KG1 (cell line): ENCODE results near the gene PLB1.

Source experiments
- DNase-seq: peaks from one replicate; lab custom pipeline; 2025; lab: John Stamatoyannopoulos, UW

PLB1 gene

DNA sequence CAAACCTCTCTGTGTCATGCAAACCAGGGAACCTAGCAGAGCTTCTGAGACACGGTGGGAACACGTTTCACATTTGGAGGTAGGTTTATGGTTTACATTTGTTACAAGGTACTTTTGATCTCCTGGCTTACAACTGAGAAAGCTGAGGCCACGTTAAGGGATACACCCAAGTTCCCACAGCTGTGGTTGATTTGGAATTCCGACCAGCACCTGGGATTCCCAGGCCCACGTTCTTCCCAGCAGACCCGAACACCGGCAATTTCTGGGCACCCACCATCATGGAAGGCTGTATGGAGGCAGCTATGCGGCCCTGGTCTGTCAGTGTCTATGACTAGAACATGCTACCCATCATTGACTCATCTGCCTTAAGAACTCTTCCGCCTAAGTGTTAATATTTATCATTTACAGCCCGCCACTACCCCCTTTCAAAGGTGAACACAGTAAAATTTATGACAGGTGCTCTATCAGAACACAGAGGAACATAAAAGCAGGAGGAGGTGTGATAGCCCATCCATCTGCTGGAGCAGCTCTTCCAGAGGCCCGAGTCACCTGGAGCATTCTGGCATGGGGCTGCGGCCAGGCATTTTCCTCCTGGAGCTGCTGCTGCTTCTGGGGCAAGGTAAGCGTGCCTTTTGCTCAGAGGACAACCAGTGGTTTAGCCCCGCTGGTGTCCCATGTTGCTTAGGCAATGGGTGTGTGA, at the start of gene PLB1:
Gene PLB1 (plus strand): TSS at position 510 of the 700 bp plus-strand sequence. CDS start 55 bp downstream, at position 565.
- DNase-seq, result no peak

DNA sequence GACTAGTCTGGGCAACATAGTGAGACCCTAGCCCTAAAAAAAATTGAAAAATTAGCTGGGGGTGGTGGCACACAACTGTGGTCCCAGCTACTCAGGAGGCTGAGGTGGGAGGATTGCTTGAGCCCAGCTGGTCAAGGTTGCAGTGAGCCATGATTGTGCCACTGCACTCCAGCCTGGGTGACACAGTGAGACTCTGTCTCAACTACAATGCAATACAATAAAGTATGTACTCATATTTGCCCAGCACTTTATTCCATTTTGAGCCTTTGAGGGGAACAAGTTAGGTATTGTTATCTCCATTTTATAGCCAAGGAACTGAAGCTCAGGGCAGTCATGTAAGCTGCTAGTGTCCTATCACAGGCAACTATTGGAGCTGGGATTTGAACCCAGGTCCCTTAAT, 49.3 kb upstream of the PLB1 start:
- DNase-seq, result no peak

- DNase-seq, result no peak
Observed at GRCh38 chr2:28447086-28447485, 48.8 kb upstream of the PLB1 start.

DNA sequence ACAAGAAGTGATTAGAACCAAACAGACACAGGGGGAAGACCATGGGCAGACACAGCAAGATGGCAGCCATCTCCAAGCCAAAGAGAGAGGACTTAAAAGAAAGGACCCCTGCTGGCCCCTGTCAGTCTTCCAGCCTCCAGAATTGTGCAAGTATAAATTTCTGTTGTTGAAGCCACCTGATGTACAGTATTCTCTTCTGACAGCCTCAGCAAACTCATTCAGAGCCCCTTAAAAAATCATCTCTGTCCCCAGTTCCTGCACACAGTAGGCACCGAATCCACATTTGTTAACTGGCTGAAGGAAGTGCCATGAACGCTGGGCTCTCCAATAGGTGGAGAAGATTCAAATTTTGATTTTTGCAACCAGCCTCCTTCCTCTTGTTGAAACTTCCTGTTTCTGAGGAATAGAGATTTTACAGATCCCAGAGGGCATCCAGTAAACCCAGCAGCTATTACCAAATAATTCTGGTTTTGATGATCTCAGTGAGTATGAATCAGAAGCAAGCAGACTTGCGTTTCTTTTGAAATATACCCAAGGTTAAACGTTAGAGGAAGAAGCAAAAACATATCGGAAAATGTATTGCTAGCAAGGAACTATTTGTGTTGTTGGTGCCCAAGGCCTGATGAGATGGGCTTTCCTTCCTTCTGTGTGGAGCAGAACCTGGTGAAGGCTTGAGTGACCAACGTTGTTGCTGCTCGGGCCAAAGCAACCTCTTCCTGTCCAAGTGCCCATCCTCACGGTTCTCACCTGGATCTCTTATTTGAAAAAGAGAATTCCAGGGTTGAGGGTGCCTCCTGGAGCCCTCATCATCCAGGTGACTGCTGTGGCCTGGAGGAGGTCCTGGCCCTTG, 47.7 kb upstream of the PLB1 start:
- DNase-seq, result no peak

GRCh38 chr2:28448793-28449100, 47.1 kb upstream of the PLB1 start:
- no peak for DNase-seq

DNA sequence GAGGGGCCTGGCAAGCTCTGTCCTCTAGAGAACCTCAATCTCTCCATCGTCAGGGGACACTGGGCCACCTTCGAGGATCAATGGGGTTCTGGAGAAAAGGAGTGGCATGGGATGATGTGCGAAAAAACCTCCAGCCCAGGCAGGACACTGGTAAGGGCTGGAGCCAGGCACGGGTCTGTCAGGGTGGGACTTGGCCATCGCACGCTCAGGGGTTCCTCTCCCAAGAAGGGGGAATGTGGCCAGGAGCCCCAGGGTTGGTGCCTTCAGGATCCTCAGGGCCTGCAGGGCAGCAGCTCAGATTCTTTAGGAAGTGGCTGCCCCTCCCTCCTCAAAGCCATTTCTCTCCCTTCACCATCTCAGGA, 46.8 kb upstream of the PLB1 start:
- no peak for DNase-seq

GRCh38 chr2:28449488-28450395, 46.1 kb upstream of the PLB1 start:
- no peak for DNase-seq

DNA sequence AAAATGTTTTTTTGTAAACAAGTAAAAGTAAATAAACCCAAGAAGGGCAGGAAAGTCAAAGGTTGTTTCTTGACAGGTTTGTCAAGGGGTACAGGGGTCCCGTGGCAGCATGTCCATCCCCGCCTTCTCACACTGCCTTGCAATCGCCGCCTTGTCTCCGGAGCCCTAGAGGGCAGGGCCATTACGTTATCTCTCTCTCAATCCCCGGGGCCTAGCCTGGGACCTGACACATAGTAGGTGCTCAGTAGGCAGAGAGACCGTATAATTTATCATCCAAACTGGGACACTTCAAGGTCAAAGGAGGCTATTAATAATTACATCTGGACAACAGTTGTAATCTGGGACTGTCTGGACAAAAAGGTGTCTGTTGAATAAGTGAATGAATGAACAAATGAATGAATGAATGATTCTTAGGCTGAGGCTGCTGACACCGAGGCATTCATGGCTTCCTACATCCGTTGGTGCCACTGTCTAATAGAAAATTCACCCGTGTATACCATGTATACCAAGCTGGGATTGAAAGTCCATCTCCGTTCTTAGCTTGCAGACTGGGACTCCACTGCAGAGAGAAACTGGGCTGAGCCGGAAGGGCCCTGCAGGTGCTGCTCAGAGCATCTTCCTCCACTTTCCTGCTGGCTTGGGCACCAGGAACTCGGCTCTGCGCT, 44.8 kb upstream of the PLB1 start:
- DNase-seq, result no peak

GRCh38 chr2:28451793-28452533, 43.9 kb upstream of the PLB1 start:
- DNase-seq, result no peak

DNA sequence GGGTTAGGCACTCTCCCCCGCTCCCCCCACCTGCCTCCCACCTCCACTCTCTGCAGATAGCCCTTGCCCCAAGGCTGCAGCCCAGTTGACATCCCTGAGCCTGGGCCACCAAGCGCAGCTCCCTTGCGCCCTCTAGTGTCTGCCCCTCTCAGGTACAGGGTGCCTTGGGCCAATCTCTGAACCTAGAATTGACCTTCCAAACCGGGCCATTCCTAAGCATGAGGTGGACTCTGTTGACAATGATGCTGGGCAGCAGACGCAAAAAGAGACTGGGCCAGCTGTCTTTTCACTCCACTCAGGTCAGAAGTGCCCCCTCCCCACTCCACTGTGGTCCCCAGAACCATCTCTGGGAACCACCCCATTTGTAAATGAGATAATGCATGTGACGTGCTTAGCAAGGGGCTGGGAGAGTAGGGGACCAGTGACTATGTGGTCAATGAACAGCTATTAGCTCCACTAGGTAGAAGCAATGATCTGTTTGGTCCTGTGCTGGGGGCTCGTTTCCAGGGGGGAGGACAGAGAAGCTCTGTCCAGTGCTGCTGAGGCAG, 43.3 kb upstream of the PLB1 start:
- DNase-seq, result peak; percentile 42

- DNase-seq, result no peak
Observed at GRCh38 chr2:28453396-28453795, 42.5 kb upstream of the PLB1 start.

DNA sequence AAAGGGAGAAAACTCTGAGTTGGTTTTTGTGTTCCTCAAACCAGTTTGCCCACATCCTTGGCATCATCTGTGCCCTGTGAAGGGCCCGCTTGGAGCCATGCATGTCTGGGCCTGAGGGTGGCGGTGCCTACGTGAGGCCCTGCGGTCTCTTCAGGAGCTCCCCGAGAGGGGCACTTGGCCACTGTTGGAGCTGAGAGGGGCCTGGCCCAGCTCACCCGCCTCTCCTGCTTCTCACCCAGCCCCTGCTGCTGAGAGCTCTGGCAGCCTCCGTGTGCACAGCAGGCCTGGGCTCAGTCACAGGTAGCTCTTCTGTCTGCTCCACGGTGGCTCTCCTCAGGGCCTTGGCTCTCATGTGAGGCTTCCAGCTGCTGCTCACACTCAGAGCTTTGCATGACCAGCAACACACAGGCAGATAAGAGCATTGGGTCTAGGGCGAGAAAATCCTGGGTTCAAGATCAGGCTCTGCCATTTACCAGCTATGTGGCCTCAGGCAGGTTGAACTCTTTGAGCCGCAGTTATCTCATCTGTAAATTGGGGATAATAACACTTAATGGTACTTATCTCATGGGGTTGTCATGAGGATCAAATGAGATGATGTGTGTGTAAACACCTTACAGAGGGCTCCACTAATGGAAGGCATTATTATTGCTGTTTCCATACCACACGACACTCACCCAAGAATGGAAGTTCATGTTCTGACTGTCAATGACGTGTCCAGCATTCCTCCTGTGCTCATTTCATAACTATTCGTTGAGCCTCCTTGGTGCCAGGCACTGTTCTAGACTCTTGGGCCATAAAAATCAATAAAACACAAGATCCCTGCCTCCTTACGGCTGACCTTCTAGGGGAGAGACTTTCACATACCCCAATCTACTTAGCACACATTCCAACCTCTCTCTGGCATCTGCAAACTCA, 41.6 kb upstream of the PLB1 start:
- no peak for DNase-seq

DNA sequence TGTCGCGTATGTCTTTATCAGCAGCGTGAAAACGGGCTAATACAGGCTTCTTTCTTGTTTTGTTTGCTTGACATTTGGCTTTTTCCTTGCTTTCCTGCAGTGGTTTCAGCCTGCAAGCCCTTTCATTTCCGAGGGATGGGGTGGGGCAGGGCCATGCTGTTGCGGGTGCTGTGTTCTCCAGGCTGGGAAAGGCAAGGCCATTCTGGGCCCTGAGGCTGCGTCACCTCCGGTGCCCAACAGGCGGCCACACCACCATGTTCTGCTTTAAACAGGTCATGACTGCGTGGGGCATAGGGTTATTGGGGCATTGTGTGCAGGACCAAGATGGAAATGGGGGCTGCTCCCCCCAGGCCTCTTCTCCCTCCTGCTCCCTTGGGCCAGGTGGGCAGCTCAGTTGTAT, 38.6 kb upstream of the PLB1 start:
- DNase-seq, result no peak

- DNase-seq, result no peak
Observed at GRCh38 chr2:28461056-28461455, 34.8 kb upstream of the PLB1 start.

- DNase-seq, result no peak
Observed at GRCh38 chr2:28462122-28462521, 33.7 kb upstream of the PLB1 start.

DNA sequence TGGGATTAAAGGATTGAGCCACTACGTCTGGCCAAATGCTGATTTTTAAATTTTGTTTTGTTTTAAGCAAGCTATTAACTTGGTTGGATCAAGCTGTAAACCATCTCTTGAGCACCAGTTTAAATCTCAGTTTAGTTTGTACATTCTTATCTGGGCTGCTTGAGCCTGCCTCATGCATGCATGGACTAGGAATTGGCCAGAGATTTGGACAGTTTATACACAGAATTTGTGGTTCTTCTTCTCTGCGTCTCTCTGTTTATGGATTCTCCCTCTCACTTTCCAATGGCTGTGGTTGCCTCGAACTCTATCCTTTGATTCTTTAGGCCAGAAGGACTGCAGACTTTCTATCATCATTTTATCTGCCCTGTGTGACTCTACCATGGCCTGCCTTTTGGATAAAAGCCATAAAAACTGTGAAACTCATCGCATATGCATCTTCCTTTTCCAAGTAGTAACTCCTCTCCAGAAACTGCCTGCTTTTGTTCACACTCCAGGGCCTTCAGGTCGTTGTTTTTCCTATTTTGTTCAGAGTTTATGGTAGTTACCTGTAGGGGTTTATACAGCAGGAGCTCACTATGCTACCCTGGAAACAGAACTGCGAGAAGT, 32.5 kb upstream of the PLB1 start:
- no peak for DNase-seq

DNA sequence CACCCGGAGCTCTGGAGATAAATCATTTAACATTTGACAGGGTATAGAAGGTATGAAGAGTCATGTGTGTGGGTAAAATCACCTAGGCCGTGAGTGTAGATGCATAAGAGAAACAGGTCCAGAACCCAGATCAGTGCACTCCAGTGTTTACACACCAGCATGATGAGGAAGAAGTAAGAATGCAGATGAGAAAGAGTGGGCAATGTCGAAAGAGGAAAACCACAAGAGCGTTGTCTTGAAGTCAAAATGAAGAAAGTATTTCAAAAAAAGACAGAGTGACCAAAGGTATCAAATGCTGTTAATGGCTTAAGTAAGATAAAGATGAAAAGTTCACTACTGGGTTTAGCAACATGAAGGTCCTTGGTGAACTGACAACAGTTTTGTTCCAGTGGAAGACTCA, 32.0 kb upstream of the PLB1 start:
- DNase-seq, result peak; percentile 40

DNA sequence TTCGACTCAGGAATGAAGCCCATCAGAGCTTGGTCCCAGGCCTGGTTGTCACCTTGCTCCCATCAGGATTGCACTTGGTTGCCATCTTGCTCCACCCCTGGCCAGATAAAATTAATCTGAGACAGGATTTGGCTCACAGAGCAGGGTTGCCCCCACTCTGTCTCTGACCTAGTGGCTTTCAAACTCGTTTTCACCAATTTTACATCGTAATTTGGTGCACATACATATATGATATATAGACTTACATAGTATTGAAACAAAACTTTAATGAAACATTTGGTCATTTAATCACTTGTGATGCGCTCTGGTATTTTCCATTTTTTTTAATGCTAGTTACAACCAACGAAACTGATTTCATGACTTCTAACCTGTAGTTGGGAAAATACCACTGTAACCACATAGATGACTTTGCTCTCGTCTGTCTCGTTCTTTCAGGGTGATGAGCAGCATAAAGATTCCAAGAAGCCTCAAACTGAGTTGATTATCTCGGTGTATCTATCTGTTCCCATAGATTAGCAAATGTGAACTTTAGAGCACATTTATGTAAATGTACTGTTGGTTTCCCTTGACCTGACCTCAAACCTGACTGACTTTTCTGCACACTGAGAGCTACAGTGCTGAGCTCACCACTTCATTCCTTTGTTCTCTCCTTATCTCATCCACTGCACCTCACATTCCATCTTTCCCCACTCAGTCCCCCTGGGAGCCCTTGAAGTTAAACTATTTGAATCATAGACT, 30.5 kb upstream of the PLB1 start:
- DNase-seq, result no peak

DNA sequence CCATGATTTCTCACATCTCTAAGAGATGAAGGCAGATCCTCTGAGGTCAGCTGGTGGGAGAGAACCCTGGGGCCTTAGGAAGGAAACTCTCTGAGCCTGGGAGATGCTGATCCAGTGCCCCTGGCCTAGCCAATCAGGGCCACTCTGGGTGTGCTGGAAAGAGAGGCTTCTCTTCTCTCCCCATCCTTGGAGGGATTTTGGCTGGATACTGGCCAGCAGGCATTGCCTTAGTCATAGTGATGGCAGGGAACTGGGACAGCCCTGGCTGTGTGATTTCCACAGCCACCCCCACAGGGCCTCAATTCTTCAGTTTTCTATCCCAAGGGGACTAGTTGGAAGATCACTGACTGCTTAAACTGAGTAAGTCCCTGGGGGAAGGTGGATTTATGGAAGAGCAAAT, 26.6 kb upstream of the PLB1 start:
- no peak for DNase-seq
